Measurements from ENCODE around the gene ZDHHC8. TPM values are rescaled to one million over a fixed set of nuclear protein-coding genes. Genes with fewer than 3 reads are reported as not detected.

Gene ZDHHC8
- total RNA-seq, 6 experiments from 2014 or later, result 91.8 to 119 (median 99.1) TPM

GRCh38 chr22:20138868-20139267 lies 7.3 kb downstream of the ZDHHC8 start:
- Mint-ChIP-seq H3K4me1 (ENCODE audit: low read depth) (peaks cover 14% of the 10 kb centered on the region), H3K9me3 (no peaks in the 10 kb centered on the region), H3K27me3 (ENCODE audit: insufficient read depth) (no peaks in the 10 kb centered on the region), H3K27ac (no peak overlapping the region), H3K4me3 (no peak overlapping the region), H3K36me3 (ENCODE audit: low read depth) (0 out of 2 replicates have a peak, but pooled peaks cover 3% of the 10 kb centered on the region)
- no peak for TF ChIP-seq CTCF (IDR thresholded peaks at IDR 0.05)
- no peak for DNase-seq

- no peaks in the 10 kb centered on the region for H3K9me3 Mint-ChIP-seq
- no peak overlapping the region for H3K4me3 Mint-ChIP-seq
- no peak for DNase-seq
- no peaks in the 10 kb centered on the region for H3K27me3 Mint-ChIP-seq (ENCODE audit: insufficient read depth)
- 0 out of 2 replicates have a peak, but pooled peaks cover 3% of the 10 kb centered on the region for H3K36me3 Mint-ChIP-seq (ENCODE audit: low read depth)
- H3K27ac Mint-ChIP-seq, result no peak overlapping the region
- no peak for TF ChIP-seq CTCF (IDR thresholded peaks at IDR 0.05)
- H3K4me1 Mint-ChIP-seq (ENCODE audit: low read depth), result peaks cover 13% of the 10 kb centered on the region
Observed at GRCh38 chr22:20139391-20140106, 7.9 kb downstream of the ZDHHC8 start.

- Mint-ChIP-seq H3K9me3 (no peaks in the 10 kb centered on the region), H3K36me3 (ENCODE audit: low read depth) (0 out of 2 replicates have a peak, but pooled peaks cover 3% of the 10 kb centered on the region), H3K27ac (no peak overlapping the region), H3K4me3 (no peak overlapping the region), H3K4me1 (ENCODE audit: low read depth) (peaks cover 13% of the 10 kb centered on the region), H3K27me3 (ENCODE audit: insufficient read depth) (no peaks in the 10 kb centered on the region)
- TF ChIP-seq CTCF (IDR thresholded peaks at IDR 0.05), result no peak
- DNase-seq, result no peak
Observed at GRCh38 chr22:20140107-20140445, 8.5 kb downstream of the ZDHHC8 start.

- H3K9me3 Mint-ChIP-seq, result no peaks in the 10 kb centered on the region
Observed at GRCh38 chr22:20140521-20140964, 8.9 kb downstream of the ZDHHC8 start.

More at GRCh38 chr22:20140521-20140964, 8.9 kb downstream of the ZDHHC8 start:
- no peak for TF ChIP-seq CTCF (IDR thresholded peaks at IDR 0.05)
- Mint-ChIP-seq H3K27ac (peak overlapping the region; percentile 75), H3K27me3 (ENCODE audit: insufficient read depth) (no peaks in the 10 kb centered on the region), H3K4me3 (no peak overlapping the region), H3K4me1 (ENCODE audit: low read depth) (peaks cover 13% of the 10 kb centered on the region), H3K36me3 (ENCODE audit: low read depth) (0 out of 2 replicates have a peak, but pooled peaks cover 3% of the 10 kb centered on the region)
- DNase-seq, result no peak

Measured in HFFc6 (cell line).